ELR (cell line): ENCODE results near the gene CCSER1.

Experiments used
- DNase-seq: peaks from one replicate; pipeline ENCODE4 v3.0.0-alpha.2; 2015; ENCODE audit warnings: low read depth

The CCSER1 gene

GRCh38 chr4:90198086-90198847, 71.1 kb downstream of the CCSER1 start:
- DNase-seq: no peak

GRCh38 chr4:90207887-90208454, 80.8 kb downstream of the CCSER1 start:
- no peak for DNase-seq

- DNase-seq: no peak
Measured at GRCh38 chr4:90209922-90210321, 82.7 kb downstream of the CCSER1 start.

- no peak for DNase-seq
Measured at GRCh38 chr4:90211174-90211573, 84.0 kb downstream of the CCSER1 start.

GRCh38 chr4:90215286-90215685, 88.1 kb downstream of the CCSER1 start:
- DNase-seq: no peak

GRCh38 chr4:90219822-90220221, 92.6 kb downstream of the CCSER1 start:
- DNase-seq: no peak

- DNase-seq: no peak
Measured at GRCh38 chr4:90220459-90220858, 93.3 kb downstream of the CCSER1 start.

- DNase-seq: no peak
Measured at GRCh38 chr4:90226734-90227133, 99.5 kb downstream of the CCSER1 start.

GRCh38 chr4:90227177-90227576, 100.0 kb downstream of the CCSER1 start:
- no peak for DNase-seq

- no peak for DNase-seq
Measured at GRCh38 chr4:90234916-90235547, 107.8 kb downstream of the CCSER1 start.

- no peak for DNase-seq
Measured at GRCh38 chr4:90237751-90238530, 110.7 kb downstream of the CCSER1 start.

GRCh38 chr4:90240333-90240732, 113.1 kb downstream of the CCSER1 start:
- no peak for DNase-seq

- DNase-seq: no peak
Measured at GRCh38 chr4:90241008-90241407, 113.8 kb downstream of the CCSER1 start.

GRCh38 chr4:90245837-90246236, 118.6 kb downstream of the CCSER1 start:
- DNase-seq: no peak

- DNase-seq: no peak
Measured at GRCh38 chr4:90246816-90247215, 119.6 kb downstream of the CCSER1 start.

GRCh38 chr4:90254357-90254756, 127.2 kb downstream of the CCSER1 start:
- DNase-seq: no peak

- no peak for DNase-seq
Measured at GRCh38 chr4:90274175-90274574, 147.0 kb downstream of the CCSER1 start.

- DNase-seq: no peak
Measured at GRCh38 chr4:90280954-90281353, 153.8 kb downstream of the CCSER1 start.

GRCh38 chr4:90281541-90282355, 154.6 kb downstream of the CCSER1 start:
- DNase-seq: no peak

- no peak for DNase-seq
Measured at GRCh38 chr4:90290345-90290744, 163.2 kb downstream of the CCSER1 start.

GRCh38 chr4:90292438-90292837, 165.2 kb downstream of the CCSER1 start:
- no peak for DNase-seq

- peak; percentile 14 for DNase-seq
Measured at GRCh38 chr4:90293320-90293719, 166.1 kb downstream of the CCSER1 start.
